ENCODE measurements around the gene PHC2. TPM values are rescaled to one million over a fixed set of nuclear protein-coding genes. Genes with fewer than 3 reads are reported as not detected.

Gene PHC2
- total and polyA plus RNA-seq, 9 of the 15 experiments (the other 6 are each of a cell fraction or from before 2014, with no cell fraction given), result 3.1 to 67.6 (median 34.6) TPM

DNA sequence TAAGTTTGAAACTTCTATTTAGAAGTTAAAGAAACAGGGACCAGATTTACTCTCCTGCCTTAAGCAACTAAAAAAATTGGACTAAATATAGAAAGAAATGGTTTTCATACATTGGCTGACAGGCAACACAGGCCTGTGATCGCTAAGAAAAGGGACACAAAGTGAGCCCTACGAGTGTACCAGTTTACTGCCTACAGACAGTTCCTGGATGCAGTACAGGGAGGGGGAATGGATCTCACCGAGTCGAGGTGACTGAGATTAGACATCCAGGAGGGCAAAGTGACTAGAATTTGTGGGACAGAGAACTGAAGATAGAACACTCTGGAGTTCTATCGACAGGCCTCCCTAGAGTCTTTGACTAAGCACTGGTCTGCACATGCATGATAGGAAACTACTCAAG is 16.0 kb downstream of the PHC2 start (continued):
- no peak for TF ChIP-seq ZNF140 (CRISPR knock-in tag; IDR thresholded peaks at IDR 0.05)
- TF ChIP-seq ZNF778 (CRISPR knock-in tag; IDR thresholded peaks at IDR 0.05), result no peak
- TF ChIP-seq TAL1 (IDR thresholded peaks at IDR 0.05), result no peak
- TF ChIP-seq, protein P1, sequence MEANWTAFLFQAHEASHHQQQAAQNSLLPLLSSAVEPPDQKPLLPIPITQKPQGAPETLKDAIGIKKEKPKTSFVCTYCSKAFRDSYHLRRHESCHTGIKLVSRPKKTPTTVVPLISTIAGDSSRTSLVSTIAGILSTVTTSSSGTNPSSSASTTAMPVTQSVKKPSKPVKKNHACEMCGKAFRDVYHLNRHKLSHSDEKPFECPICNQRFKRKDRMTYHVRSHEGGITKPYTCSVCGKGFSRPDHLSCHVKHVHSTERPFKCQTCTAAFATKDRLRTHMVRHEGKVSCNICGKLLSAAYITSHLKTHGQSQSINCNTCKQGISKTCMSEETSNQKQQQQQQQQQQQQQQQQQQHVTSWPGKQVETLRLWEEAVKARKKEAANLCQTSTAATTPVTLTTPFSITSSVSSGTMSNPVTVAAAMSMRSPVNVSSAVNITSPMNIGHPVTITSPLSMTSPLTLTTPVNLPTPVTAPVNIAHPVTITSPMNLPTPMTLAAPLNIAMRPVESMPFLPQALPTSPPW (CRISPR knock-in tag; IDR thresholded peaks at IDR 0.05), result no peak
- TF ChIP-seq ERF (CRISPR knock-in tag; IDR thresholded peaks at IDR 0.05), result no peak
- no peak for TF ChIP-seq COPS2 (conservative IDR thresholded peaks at IDR 0.05)
- TF ChIP-seq CEBPG (CRISPR knock-in tag; IDR thresholded peaks at IDR 0.05), result no peak
- no peak for TF ChIP-seq CEBPG (tag; conservative IDR thresholded peaks at IDR 0.05 in 1 of 2, IDR thresholded peaks at IDR 0.05 in 1 of 2)
- TF ChIP-seq ILF3 (IDR thresholded peaks at IDR 0.05; ENCODE audit: borderline replicate concordance), result no peak
- no peak for TF ChIP-seq XRCC5 (IDR thresholded peaks at IDR 0.05; ENCODE audit: low read depth, low read length)

DNA sequence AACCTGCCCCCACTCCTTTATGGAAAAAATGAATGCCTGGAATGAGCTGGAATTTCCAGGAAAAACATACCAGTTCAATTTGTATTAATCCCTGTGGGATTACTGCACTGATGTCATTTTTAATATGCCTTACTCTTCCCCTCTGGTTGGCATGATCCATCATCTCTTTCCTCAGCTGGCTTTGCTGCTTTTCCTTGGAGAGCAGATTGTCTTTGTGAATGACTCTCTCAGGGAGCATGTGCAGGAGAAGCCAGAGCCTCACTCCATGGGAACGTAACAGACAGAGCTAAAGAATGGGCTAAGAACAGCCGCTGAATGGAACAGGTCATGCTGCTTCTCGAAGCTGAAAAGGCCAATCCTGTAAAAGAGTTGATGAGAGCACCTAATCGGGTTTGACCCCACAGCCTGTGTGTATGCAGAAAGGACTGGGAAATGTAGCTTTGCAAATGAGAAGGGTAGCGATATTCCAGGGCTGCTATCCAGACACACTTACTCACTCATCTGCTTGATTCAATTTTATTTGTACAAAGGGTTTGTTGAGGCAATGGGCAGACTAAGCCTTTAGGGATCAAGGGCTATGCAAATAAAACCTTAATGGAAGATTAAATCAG is 20.7 kb downstream of the PHC2 start:
- Histone ChIP-seq H4K20me1 (replicated peaks; ENCODE audit: control insufficient read depth, insufficient read depth, low read length) (no peaks in the 10 kb centered on the region), H3K36me3 (ENCODE audit: control insufficient read depth, insufficient read depth, low read length) (no peaks in the 10 kb centered on the region), H3K79me2 (ENCODE audit: control insufficient read depth, insufficient read depth, low read length) (no peaks in the 10 kb centered on the region), H2AFZ (ENCODE audit: low read depth, low read length) (no peak overlapping the region), H3K9ac (ENCODE audit: insufficient read depth in 1 of 2, low read depth in 2 of 2, low read length in 2 of 2) (no peak overlapping the region), H3K4me2 (ENCODE audit: insufficient read depth, low read length) (no peak overlapping the region), H3K9me1 (ENCODE audit: control insufficient read depth, insufficient read depth, low read length) (no peaks in the 10 kb centered on the region), H3K9me3 (replicated peaks; ENCODE audit: control insufficient read depth, insufficient read depth, low read depth, low read length) (no peaks in the 10 kb centered on the region; the same call in 1 of the 2 replicates), H3K27ac (ENCODE audit: extremely low read depth, low read depth, low read length) (no peak overlapping the region), H3K4me1 (replicated peaks in 1 of 2; ENCODE audit: control insufficient read depth in 2 of 2, insufficient read depth in 2 of 2, low read length in 2 of 2) (no peaks in the 10 kb centered on the region), H3K4me3 (no peak overlapping the region), H3K27me3 (ENCODE audit: control insufficient read depth in 2 of 2, insufficient read depth in 2 of 2, low read length in 2 of 2) (peaks cover 3 to 5% of the 10 kb centered on the region in 2 experiments; a peak in 3 of 5 replicates)
- no TSS peak for BruUV-seq (replicated peaks)
- intact Hi-C loops (cut with micrococcal nuclease) (no loop called here), in situ Hi-C loops (cut with MboI) (no loop called here)
- POLR2A ChIA-PET, result no interaction called here
- CTCF ChIA-PET (ENCODE audit: low intra/inter-chr PET ratio), result no interaction called here
- 2% methylated on average over 5 of the region's 5 CpGs for WGBS (ENCODE audit: insufficient coverage, low coverage, missing lambda C conversion rate)
- TF ChIP-seq, protein P2, sequence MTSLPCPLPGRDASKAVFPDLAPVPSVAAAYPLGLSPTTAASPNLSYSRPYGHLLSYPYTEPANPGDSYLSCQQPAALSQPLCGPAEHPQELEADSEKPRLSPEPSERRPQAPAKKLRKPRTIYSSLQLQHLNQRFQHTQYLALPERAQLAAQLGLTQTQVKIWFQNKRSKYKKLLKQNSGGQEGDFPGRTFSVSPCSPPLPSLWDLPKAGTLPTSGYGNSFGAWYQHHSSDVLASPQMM (CRISPR knock-in tag; IDR thresholded peaks at IDR 0.05), result no peak
- no peak for TF ChIP-seq ZNF707 (CRISPR knock-in tag; conservative IDR thresholded peaks at IDR 0.05)
- TF ChIP-seq SETDB1 (IDR thresholded peaks at IDR 0.05; ENCODE audit: low read length), result no peak
- peak; percentile 28 to 35; a peak in 1 of 4 replicates for TF ChIP-seq NRF1 (conservative IDR thresholded peaks at IDR 0.05 in 1 of 2, IDR thresholded peaks at IDR 0.05 in 1 of 2)
- ATAC-seq (no peak), DNase-seq (ENCODE audit: extremely low read depth in 1 of 4, low spot score in 3 of 4) (no peak), FAIRE-seq (no peak)

Measured in K562 (cell line).